Loucy (cell line): Measurements from ENCODE around the gene PIAS1.

Experiments used
- H2AFZ ChIP-seq: fragments of 200-600 bp; sonication (generic); 2 replicates; pipeline ENCODE4 v1.6.0; 2016; ENCODE audit warnings: antibody characterized with exemption, mild to moderate bottlenecking, low read length, moderate library complexity
- H3F3A ChIP-seq: fragments of 200-600 bp; 2 replicates; pipeline ENCODE4 v1.6.0; 2016; ENCODE audit warnings: antibody characterized with exemption, low read depth, mild to moderate bottlenecking
- H3K27me3 ChIP-seq: fragments of 200-600 bp; sonication (generic); 2 replicates; pipeline ENCODE4 v1.6.1; 2014; ENCODE audit warnings: low read length, mild to moderate bottlenecking; ENCODE audit not compliant: insufficient read depth, poor library complexity, severe bottlenecking
- H3K36me3 ChIP-seq: fragments of 200-600 bp; sonication (generic); 2 replicates; pipeline ENCODE4 v1.6.1; 2016; ENCODE audit warnings: low read length; ENCODE audit not compliant: insufficient read depth
- H3K4me1 ChIP-seq: fragments of 200-600 bp; sonication (generic); 2 replicates; pipeline ENCODE4 v1.5.1; 2014; ENCODE audit warnings: low read length, mild to moderate bottlenecking; ENCODE audit not compliant: insufficient read depth, poor library complexity, severe bottlenecking
- H3K4me2 ChIP-seq: fragments of 200-600 bp; sonication (generic); 2 replicates; pipeline ENCODE4 v1.6.0; 2014; ENCODE audit warnings: antibody characterized with exemption, low read length, low read depth, mild to moderate bottlenecking; ENCODE audit not compliant: poor library complexity, severe bottlenecking
- H3K4me3 ChIP-seq: fragments of 200-600 bp; sonication (generic); 2 replicates; pipeline ENCODE4 v1.5.1; 2014; ENCODE audit warnings: low read length, mild to moderate bottlenecking, mixed read lengths; ENCODE audit not compliant: poor library complexity, severe bottlenecking
- H3K79me2 ChIP-seq: fragments of 200-600 bp; sonication (generic); 2 replicates; pipeline ENCODE4 v1.6.1; 2014; ENCODE audit warnings: low read length; ENCODE audit not compliant: insufficient read depth
- H3K9ac ChIP-seq: fragments of 200-600 bp; sonication (generic); 2 replicates; pipeline ENCODE4 v1.6.0; 2014; ENCODE audit warnings: mild to moderate bottlenecking, low read depth, low read length, moderate library complexity; ENCODE audit not compliant: poor library complexity, severe bottlenecking
- H3K9me2 ChIP-seq: fragments of 200-600 bp; sonication (generic); replicated peaks from 2 replicates; pipeline ENCODE4 v1.6.1; 2016; ENCODE audit warnings: low read depth, low read length, mixed read lengths
- H3K9me3 ChIP-seq: fragments of 200-600 bp; sonication (generic); 2 replicates; pipeline ENCODE4 v1.6.1; 2014; ENCODE audit warnings: mild to moderate bottlenecking, antibody characterized with exemption, low read length, low read depth; ENCODE audit not compliant: insufficient read depth
- H4K20me1 ChIP-seq: fragments of 200-600 bp; sonication (generic); 2 replicates; pipeline ENCODE4 v1.6.0; 2014; ENCODE audit warnings: antibody characterized with exemption, low read length, mild to moderate bottlenecking; ENCODE audit not compliant: insufficient read depth, poor library complexity, severe bottlenecking
- EZH2phosphoT487 ChIP-seq: fragments of 200-600 bp; IDR thresholded peaks from 2 replicates; pipeline ENCODE4 v1.6.1; 2018; ENCODE audit warnings: antibody characterized with exemption, mild to moderate bottlenecking, moderate library complexity, borderline replicate concordance
- TF ChIP-seq, protein P1 (sequence below): fragments of 200-600 bp; sonication (generic); conservative IDR thresholded peaks from 2 replicates; pipeline ENCODE4 v1.5.1; 2014; ENCODE audit warnings: mild to moderate bottlenecking, antibody characterized with exemption, low read length

PIAS1 gene

DNA sequence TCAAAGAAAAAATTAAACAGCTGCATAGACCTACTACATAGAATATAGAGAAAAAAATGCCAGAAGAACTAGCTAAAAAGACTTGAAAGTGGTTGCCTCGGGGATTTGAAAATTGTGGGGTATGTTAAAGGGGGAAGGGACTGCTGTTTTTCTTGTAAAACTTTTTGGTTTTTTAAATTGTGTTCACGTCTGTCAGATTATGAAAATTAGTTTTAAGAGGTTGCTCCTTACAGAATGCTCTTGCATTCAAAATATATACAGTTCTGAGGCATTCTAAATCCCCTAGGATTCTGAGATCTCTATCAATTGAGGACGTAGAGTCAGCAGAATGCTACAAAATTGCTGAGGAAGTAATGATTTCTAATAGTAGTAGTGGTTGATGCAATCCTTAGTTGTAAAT is 28.6 kb downstream of the PIAS1 start:
- no peaks in the 10 kb centered on the region for H3F3A ChIP-seq
- no peaks in the 10 kb centered on the region for H3K9me3 ChIP-seq
- peaks cover 15% of the 10 kb centered on the region for H3K36me3 ChIP-seq
- TF ChIP-seq EZH2phosphoT487: no peak
- TF ChIP-seq, protein P1, sequence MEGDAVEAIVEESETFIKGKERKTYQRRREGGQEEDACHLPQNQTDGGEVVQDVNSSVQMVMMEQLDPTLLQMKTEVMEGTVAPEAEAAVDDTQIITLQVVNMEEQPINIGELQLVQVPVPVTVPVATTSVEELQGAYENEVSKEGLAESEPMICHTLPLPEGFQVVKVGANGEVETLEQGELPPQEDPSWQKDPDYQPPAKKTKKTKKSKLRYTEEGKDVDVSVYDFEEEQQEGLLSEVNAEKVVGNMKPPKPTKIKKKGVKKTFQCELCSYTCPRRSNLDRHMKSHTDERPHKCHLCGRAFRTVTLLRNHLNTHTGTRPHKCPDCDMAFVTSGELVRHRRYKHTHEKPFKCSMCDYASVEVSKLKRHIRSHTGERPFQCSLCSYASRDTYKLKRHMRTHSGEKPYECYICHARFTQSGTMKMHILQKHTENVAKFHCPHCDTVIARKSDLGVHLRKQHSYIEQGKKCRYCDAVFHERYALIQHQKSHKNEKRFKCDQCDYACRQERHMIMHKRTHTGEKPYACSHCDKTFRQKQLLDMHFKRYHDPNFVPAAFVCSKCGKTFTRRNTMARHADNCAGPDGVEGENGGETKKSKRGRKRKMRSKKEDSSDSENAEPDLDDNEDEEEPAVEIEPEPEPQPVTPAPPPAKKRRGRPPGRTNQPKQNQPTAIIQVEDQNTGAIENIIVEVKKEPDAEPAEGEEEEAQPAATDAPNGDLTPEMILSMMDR: no peak
- H3K79me2 ChIP-seq: peaks cover 95% of the 10 kb centered on the region
- H2AFZ ChIP-seq: no peak overlapping the region
- no peak overlapping the region for H3K4me2 ChIP-seq
- H3K9me2 ChIP-seq: no peaks in the 10 kb centered on the region
- H3K27me3 ChIP-seq: no peaks in the 10 kb centered on the region
- H4K20me1 ChIP-seq: peaks cover 86% of the 10 kb centered on the region
- H3K9ac ChIP-seq: no peak overlapping the region
- H3K4me3 ChIP-seq: no peak overlapping the region
- H3K4me1 ChIP-seq: peaks cover 33% of the 10 kb centered on the region

DNA sequence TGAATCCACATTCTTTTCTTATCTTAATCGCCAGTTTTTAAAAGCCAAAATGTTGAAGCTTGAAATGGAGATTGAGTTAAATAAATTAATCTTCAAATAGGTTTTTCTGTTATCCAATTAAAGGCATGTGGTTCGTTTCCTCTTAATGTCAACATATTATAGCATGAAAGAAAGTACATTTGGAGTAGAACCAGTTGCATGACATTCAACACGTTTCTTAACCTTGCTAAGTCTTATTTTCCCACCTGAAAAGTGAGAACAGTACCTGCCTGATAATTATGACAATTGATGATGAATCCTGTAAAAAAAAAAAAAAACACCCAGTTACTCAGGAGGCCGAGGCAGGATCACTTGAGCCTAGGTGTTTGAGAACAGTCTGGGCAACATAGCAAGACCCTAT is 29.3 kb downstream of the PIAS1 start:
- Histone ChIP-seq H3K79me2 (peaks cover 94% of the 10 kb centered on the region), H2AFZ (no peak overlapping the region), H3K4me3 (no peak overlapping the region), H4K20me1 (peaks cover 81% of the 10 kb centered on the region), H3K36me3 (peaks cover 20% of the 10 kb centered on the region), H3K9me3 (no peaks in the 10 kb centered on the region), H3K9ac (no peak overlapping the region), H3F3A (no peaks in the 10 kb centered on the region), H3K4me1 (peaks cover 26% of the 10 kb centered on the region), H3K4me2 (no peak overlapping the region), H3K9me2 (no peaks in the 10 kb centered on the region), H3K27me3 (no peaks in the 10 kb centered on the region)
- TF ChIP-seq, protein P1: no peak
- TF ChIP-seq EZH2phosphoT487: no peak

DNA sequence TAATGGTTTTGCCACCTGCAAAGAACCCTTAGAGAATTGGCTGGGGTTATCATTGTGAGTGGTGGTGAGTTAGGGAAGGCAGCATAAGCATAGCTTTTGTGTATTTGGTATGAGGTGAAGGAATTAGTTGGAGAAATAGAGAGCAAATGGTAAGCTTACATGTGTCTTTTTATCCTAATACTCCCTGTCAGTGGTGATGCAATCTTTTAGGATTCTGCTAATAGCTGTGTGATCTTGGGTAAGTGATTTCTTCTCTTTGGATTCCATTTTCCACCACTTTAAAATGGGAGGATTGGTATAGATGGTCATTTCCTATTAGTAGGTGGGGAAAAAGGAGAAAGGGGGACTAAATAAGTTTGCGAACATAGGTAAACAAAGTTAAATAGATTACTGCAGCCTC is 30.9 kb downstream of the PIAS1 start:
- Histone ChIP-seq H3K36me3 (peaks cover 24% of the 10 kb centered on the region), H3K9ac (no peak overlapping the region), H2AFZ (no peak overlapping the region), H3K9me2 (no peaks in the 10 kb centered on the region), H3K79me2 (peaks cover 87% of the 10 kb centered on the region), H4K20me1 (peaks cover 77% of the 10 kb centered on the region), H3K4me1 (peaks cover 21% of the 10 kb centered on the region), H3K4me3 (no peak overlapping the region), H3K9me3 (no peaks in the 10 kb centered on the region), H3K27me3 (no peaks in the 10 kb centered on the region), H3K4me2 (no peak overlapping the region), H3F3A (no peaks in the 10 kb centered on the region)
- TF ChIP-seq, protein P1: no peak
- TF ChIP-seq EZH2phosphoT487: no peak
